GM18951 (cell line): ENCODE measurements around the gene OR10T2.
"Not testable (repeated sequence)": the region's sequence is repeated elsewhere in the genome, so short reads cannot be mapped to it uniquely, and the experiment has no call there.

Experiments used
- POLR2A ChIP-seq: IDR thresholded peaks from 4 replicates; pipeline ENCODE4 v1.6.1; 2011; ENCODE audit warnings: mild to moderate bottlenecking; ENCODE audit not compliant: insufficient read length, insufficient read depth; ENCODE audit errors: extremely low read depth
- in situ Hi-C: fragments of 300-500 bp; cut with MboI; formaldehyde crosslinking; loops from one replicate; pipeline ENCODE4 v1.12.0; 2022; ENCODE audit warnings: low sequenced_read_pairs, mixed read lengths, inconsistent platforms; ENCODE audit not compliant: unreplicated experiment

OR10T2 gene

GRCh38 chr1:158390331-158390730, 8.9 kb downstream of the OR10T2 start:
- in situ Hi-C loops = no loop called here

GRCh38 chr1:158374860-158375259, 24.4 kb downstream of the OR10T2 start:
- TF ChIP-seq POLR2A = no peak
- in situ Hi-C loops = no loop called here

More at GRCh38 chr1:158390331-158390730, 8.9 kb downstream of the OR10T2 start:
- no peak for TF ChIP-seq POLR2A

DNA sequence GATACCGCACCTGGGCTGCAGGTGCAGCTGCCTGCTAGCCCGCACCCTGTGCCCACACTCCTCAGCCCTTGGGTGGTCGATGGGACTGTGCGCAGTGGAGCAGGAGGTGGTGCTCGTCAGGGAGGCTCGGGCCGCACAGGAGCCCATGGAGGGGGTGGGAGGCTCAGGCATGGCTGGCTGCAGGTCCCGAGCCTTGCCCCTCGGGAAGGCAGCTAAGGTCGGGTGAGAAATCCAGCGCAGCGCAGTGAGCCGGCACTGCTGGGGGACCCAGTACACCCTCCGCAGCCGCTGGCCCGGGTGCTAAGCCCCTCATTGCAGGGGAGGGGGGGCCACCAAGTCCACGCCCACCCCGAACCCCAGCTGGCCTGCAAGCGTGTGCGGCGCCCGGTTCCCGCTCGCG, 25.2 kb downstream of the OR10T2 start:
- in situ Hi-C loops = not testable (repeated sequence)

DNA sequence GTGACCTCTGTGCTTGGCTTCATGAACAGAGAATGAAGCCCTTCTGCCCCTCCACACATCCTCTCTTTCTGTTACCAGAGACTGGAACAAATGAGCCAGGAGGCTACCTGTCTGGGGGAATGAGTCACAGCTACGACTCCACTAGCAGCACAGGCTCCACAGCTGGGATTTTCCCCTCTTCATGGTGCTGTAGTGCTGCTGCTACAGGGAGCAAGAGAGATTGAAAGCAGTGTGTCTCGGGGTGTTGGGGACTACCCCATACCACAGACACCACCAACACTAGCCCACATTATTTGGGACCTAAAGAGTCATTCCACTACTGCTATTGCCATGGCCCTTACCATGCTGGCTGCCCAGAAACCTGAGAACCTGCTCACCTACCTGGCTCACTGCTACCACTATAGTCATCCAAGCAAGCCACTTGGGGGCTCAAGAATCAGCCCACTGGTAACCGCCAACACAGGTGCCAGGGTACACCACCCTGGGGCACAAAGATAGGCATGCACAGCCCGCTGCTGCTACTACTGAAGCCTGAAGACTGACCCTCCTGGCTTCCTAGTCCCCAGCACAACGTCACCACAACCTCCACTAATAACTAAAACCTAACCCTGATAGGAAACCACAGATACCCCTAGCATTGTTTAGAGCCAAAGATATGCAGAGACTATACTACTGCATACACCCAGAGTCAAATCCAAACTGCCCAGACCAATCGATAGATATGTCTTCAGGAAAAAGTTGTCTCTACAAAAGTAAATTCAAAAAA, 27.9 kb downstream of the OR10T2 start:
- in situ Hi-C loops = no loop called here
- no peak for TF ChIP-seq POLR2A

DNA sequence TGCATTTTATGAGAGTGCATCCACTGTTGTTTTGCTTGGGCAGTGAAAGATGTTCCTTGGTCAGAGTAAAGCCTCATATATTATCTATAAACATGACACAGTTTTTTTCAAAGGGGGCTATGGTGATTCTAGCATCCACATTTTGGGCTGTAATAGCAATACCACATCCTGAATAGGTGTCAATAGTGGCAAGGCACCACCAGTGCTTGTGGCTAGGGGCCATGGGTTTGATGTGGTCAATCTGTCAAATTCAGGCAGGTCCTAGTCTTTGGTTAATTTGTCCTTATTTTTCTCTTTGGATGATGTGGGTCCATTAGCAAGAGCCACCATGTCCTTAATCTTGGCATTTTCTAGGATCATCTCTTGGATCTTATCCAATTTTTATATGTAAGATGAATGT, 32.5 kb downstream of the OR10T2 start:
- in situ Hi-C loops = no loop called here

GRCh38 chr1:158362941-158363340, 36.3 kb downstream of the OR10T2 start:
- no peak for TF ChIP-seq POLR2A
- in situ Hi-C loops = no loop called here

More for the DNA sequence above, 32.5 kb downstream of the OR10T2 start:
- no peak for TF ChIP-seq POLR2A

- in situ Hi-C loops = no loop called here
- no peak for TF ChIP-seq POLR2A
Observed at GRCh38 chr1:158362482-158362881, 36.8 kb downstream of the OR10T2 start.

GRCh38 chr1:158357441-158357840, 41.8 kb downstream of the OR10T2 start:
- TF ChIP-seq POLR2A = no peak
- in situ Hi-C loops = no loop called here

- in situ Hi-C loops = no loop called here
- no peak for TF ChIP-seq POLR2A
Observed at GRCh38 chr1:158356616-158357015, 42.6 kb downstream of the OR10T2 start.

GRCh38 chr1:158355773-158356285, 43.4 kb downstream of the OR10T2 start:
- TF ChIP-seq POLR2A = no peak
- in situ Hi-C loops = no loop called here

DNA sequence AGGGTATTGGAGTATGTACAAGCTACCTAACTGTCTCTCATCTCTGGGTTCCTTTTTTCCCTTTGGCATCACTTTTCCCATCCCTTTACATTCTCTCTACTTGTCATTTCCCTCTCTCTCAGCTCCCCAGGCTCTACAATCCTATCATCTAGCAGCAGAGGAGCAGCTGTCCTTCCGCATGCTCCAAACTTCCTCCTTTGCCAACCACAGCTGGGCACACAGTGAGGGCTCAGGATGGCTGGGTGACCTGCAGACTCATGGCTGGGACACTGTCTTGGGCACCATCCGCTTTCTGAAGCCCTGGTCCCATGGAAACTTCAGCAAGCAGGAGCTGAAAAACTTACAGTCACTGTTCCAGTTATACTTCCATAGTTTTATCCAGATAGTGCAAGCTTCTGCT, 45.0 kb downstream of the OR10T2 start:
- in situ Hi-C loops = no loop called here
- TF ChIP-seq POLR2A = no peak

GRCh38 chr1:158353303-158354075, 45.8 kb downstream of the OR10T2 start, which contains the start of gene CD1E:
Gene CD1E (plus strand): TSS chr1:158353894. CDS start chr1:158353989, 95 bp downstream.
- TF ChIP-seq POLR2A = no peak
- in situ Hi-C loops = no loop called here

DNA sequence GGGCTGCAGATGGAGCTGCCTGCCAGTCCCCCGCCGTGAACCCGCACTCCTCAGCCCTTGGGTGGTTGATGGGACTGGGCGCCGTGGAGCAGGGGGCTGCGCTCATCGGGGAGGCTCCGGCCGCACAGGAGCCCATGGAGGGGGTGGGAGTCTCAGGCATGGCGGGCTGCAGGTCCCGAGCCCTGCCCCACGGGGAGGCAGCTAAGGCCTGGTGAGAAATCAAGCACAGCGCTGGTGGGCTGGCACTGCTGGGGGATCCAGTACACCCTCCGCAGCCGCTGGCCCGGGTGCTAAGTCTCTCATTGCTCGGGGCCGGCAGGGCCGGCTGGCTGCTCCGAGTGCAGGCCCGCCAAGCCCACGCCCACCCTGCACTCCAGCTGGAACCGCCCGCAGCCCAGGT, 50.3 kb downstream of the OR10T2 start:
- in situ Hi-C loops = not testable (repeated sequence)
